HG02763 (cell line): ENCODE measurements around the gene SRP9.
"Not testable (repeated sequence)": the region's sequence is repeated elsewhere in the genome, so short reads cannot be mapped to it uniquely, and the experiment has no call there.

Experiments
- ATAC-seq: cut with Tn5 transposase; IDR thresholded peaks from one replicate; pipeline ENCODE4 v1.9.1; 2021; ENCODE audit warnings: mild to moderate bottlenecking, moderate library complexity; ENCODE audit not compliant: unreplicated experiment

Gene SRP9

GRCh38 chr1:225754940-225755641 is 22.5 kb upstream of the SRP9 start:
- ATAC-seq: no peak

DNA sequence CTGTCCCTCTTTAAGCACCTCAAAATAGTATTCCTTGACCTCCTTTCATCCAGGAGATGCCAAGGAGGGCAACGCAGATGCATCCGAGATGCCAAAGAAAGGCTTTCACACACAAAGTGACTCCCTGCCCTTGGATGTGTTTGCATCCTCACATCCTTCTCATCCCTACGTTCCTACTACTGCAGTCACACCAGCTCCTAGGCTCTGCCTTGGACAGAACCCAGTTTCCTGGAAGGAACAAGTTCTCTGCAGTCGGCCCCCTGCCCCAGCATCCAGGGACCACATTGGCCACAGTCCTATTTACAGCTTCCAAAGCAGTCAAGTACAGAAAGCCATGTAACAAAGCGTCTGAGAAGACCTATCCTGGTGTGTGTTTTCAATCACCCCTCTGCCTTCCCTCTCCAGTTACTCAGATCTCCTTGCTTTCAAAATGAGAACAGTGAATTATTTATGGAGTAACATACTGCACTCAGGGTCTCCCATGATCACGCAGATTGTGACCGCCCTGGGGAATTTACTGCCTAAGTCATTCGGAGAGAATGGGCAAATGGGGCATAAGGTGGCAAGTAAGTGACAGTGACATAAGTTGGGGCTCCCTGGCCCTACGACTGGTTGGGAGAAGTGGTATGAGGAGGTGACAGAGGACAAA is 21.8 kb upstream of the SRP9 start:
- no peak for ATAC-seq

- ATAC-seq: no peak
Observed at GRCh38 chr1:225757927-225758656, 19.5 kb upstream of the SRP9 start.

GRCh38 chr1:225759972-225760371 is 17.7 kb upstream of the SRP9 start:
- not testable (repeated sequence) for ATAC-seq

DNA sequence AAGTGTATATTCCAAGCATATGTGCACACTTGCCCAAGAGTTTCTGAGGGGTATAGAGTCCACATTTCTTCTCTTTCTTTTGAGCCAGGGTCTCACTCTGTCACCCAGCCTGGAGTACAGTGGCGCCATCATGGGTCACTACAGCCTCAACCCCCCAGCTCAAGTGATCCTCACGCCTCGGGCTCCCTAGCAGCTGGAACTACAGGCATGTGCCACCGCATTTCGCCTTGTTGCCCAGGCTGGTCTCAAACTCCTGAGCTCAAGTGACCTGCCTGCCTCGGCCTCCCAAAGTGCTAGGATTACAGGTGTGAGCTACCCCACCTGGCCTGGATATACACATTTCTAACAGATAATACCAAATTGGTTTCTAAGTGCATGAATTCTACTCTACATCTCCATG is 17.1 kb upstream of the SRP9 start:
- no peak for ATAC-seq

DNA sequence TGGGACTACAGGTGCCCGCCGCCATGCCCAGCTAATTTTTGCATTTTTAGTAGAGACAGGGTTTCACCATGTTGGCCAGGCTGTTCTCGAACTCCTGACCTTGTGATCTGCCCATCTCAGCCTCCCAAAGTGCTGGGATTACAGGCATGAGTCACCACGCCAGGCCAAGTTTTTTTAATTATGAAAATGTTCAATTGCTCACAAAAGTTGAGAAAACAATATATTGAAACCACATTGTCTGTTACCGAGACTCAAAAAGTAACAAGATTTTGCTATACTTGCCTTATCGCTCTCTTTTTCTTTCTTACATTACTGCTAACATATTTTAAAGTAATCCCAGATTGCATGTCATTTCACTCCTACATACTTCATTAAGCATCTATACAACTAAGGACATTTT is 16.2 kb upstream of the SRP9 start:
- ATAC-seq: not testable (repeated sequence)

DNA sequence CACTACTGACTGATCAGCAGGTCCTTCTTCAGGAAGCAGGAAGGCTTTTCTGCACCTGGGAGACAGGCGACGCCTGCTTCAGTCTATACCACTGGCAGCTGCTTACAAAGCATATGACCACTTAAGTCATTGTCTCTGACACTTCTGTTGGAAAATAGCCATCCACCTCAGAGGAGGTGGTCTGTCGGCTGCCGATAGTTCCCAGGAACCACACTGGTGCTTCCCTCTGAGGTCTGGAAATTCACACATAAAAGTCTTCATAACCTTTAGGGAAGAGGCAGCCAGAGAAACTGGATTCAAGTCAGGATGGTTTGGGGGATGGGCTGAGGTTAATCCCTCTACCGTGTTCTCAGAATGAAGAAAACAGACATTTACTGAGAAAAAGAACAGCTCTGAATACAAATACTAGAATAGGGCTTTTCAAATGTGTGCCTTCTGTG is 15.6 kb upstream of the SRP9 start:
- no peak for ATAC-seq

- ATAC-seq: no peak
Observed at GRCh38 chr1:225762444-225762843, 15.2 kb upstream of the SRP9 start.

GRCh38 chr1:225763716-225764548 is 13.7 kb upstream of the SRP9 start:
- no peak for ATAC-seq

DNA sequence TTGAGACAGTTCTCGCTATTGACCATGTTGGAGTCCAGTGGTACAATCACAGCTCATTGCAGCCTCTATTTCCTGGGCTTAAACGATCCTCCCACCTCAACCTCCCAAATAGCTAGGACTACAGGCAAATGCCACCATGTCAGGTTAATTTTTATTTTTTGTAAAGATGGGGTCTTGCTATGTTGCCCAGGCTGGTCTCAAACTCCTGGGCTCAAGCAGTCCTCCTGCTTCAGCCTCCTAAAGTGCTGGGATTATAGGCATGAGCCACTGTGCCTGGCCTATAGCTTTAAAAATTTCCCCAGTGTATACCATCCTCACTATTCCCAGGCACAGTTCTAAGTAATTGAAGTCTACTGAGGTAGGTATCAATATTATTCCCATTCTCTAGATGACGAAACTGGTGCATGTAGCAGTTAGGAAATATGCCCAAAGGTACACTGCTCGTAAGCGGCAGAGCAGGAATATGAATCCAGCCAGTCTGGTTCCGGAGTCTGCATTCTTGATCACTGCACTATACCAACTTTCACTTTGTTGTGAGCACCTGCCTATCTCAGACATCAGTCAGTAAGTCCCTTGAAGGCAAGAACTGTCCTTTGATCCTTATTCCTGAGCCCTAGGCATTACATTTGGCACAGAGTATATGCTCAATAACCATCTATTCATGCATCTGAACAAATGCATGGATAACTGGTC is 11.5 kb upstream of the SRP9 start:
- ATAC-seq: no peak

- ATAC-seq: no peak
Observed at GRCh38 chr1:225766967-225767633, 10.5 kb upstream of the SRP9 start.

DNA sequence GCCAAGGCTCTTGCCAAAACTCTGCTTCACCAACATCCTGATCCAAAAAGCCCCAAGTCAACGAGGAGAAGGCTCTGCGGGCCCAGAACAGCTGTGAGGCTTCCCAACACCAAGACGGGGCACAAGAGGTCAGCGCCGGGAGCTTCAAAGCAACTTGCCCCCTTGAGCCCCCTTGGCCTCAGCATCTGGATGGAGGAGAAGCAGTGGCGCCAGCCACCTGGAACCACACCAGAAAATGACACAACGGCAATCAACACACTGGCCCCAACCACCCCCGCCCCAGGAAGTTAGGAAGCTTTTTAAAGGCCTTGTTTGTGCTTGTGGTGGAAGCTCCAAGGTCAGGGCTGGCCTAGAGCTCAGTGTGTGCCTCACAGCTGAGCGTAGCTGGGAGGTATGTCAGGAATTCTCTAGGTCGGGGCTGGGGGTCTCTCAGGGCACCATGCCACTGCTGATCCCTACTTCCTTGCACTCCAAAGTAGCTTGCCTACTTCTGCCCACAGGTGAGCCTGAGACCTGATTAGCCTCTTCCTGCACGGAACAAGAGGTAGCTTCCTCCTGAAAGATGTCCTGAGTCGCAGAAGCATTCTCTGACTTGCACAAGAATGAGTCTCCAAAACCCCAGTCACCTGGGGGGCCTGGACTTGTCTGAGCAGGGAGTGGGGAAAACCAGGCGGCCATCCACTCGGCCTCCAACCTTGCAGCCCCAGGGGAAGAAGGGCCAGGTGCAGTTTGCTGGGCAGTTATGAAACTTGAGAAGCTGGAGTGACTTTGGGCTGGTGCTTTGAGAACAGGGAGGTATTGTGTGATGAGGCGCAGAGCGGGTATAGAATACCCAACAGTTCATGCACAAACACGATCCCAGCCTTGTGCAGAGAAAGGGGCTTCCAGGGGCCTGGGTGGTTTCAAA is 9.7 kb upstream of the SRP9 start:
- no peak for ATAC-seq

- ATAC-seq: no peak
Observed at GRCh38 chr1:225768662-225769426, 8.8 kb upstream of the SRP9 start.

- ATAC-seq: no peak
Observed at GRCh38 chr1:225769687-225770086, 7.9 kb upstream of the SRP9 start.

DNA sequence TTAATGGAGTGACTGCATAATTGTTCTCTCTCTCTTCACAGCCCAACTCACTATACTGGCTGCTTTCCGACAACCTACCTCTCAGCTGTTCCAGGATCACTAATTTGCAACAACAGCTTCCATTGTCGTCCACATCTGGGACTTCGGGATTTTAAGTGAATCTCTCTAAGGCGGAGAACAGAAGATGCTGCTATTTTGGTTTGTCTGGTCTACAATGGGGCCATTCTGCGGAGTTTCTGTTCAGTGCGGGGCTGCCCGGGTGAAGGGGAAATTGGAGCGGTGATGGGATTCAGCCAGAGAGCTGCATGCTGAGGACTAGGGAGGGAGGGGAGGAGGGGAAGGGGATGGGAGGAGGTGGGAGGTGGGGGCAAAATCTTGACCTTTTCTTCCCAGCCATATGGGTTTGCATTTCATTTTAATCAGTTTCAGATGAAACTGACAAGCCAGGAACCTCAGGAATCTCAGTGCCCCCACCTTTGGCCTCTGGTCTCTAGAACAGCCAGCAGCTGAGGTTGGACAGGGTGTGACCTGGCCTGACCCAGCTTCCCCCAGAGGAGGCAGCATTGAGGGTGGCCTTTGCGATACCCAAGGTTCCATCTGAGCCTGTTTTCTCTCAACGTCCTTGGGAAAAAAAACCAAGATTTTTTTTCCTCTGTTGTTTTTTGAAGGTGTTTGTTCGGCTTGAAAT is 6.9 kb upstream of the SRP9 start:
- no peak for ATAC-seq

DNA sequence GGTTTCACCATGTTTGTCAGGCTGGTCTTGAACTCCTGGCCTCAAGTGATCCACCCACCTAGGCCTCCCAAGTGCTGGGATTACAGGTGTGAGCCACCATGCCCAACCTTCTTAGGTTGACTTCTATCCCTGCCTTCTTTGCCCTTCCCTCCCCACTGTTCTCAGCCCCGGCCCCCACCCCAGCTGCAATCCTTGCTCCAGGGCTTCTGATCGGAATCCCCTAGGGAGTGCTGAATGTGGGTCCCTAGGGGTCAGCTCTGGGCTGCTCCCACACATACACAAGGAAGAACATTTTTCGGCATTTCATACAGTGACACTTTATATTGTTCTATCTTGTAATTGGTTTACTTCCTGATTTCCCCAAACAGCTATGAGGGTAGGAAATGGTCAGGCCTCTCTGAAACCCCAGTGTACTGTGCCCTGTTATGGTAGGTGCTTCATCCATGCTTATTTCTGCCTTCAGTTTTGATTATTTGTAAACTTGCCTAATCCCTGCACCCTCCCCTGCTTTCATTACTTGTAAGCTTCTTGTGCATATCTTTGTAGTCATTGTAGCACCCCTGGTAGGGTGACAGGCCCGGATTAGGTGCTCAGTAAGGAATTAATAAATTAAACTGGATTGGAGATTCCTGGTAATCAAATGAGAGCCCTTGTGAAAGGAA is 5.8 kb upstream of the SRP9 start:
- ATAC-seq: no peak

DNA sequence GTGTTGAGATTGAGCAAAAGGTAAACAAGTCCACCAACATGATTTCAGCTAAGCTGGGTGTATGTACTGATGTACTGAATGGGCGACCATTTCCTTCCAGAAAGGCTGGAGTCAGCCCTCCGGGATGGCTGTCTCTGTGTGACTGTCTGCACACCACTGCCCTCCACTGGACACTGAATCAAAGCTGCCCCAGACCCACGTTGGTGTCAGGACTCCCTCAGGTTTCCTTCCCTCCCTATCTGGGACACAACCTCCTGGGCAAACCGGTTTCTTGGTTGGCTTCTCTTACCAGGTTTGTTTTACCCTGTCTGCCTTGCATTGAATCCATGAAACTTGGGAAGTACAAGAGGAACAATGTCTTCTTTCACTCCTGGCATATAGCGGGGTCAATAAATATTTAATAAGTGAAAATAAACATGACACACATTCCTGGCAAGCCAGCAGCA is 5.3 kb upstream of the SRP9 start:
- ATAC-seq: no peak
